Stimulated activated CD8-positive, alpha-beta memory T cell treated with anti-CD3 and anti-CD28 coated beads, Interleukin-2, amount 100 ng/mL, for 48 hours (primary cell): ENCODE results near the gene NR2C2AP.
"Not testable (repeated sequence)": the region's sequence is repeated elsewhere in the genome, so short reads cannot be mapped to it uniquely, and the experiment has no call there.

Experiments
- DNase-seq, 2 donors: peaks; one replicate each; pipeline ENCODE4 v3.0.0-alpha.2; 2020; ENCODE audit warnings: low read depth in 2 of 2

The NR2C2AP gene, protein sequence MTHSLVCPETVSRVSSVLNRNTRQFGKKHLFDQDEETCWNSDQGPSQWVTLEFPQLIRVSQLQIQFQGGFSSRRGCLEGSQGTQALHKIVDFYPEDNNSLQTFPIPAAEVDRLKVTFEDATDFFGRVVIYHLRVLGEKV

DNA sequence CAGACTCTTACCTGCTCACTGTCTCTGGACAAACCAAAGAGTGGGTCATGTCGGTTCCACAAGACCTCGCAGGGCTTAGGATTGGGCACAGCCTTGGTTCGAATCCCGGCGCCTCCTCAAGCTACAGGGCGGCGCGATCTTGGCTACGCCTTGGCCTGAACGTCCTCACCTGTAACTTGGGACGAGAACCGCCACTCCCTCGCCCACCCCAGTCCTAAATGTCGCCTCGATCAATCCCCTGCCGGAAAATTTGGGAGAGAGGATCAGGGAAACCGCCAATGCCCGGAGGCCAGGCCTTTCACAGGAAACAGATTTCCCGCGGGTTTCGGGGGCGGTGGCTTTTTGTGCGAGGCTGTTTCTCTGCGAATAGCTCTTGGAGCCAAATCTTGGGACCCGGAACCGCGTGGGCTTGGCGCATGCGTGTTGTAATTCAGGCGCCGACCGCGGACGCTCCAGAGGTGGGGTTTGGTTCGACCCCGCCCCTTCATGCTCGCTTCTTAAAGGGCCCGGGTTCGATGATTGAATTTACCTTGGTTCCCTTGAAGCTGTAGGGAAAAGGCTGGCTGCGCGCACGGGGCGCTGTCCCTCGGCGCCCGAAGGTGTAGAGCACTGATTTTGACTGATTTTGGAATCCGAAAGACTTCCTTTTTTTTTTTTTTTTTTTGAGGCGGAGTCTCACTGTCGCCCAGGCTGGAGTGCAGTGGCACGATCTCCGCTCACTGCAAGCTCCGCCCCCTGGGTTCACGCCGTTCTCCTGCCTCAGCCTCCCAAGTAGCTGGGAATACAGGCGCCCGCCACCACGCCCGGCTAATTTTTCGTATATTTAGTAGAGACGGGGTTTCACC is at the start of gene NR2C2AP:
Gene NR2C2AP (minus strand): TSS at position 403 of the 845 bp plus-strand sequence. CDS start 354 bp downstream, at position 49.
- DNase-seq, result peak; percentile 85 to 91

DNA sequence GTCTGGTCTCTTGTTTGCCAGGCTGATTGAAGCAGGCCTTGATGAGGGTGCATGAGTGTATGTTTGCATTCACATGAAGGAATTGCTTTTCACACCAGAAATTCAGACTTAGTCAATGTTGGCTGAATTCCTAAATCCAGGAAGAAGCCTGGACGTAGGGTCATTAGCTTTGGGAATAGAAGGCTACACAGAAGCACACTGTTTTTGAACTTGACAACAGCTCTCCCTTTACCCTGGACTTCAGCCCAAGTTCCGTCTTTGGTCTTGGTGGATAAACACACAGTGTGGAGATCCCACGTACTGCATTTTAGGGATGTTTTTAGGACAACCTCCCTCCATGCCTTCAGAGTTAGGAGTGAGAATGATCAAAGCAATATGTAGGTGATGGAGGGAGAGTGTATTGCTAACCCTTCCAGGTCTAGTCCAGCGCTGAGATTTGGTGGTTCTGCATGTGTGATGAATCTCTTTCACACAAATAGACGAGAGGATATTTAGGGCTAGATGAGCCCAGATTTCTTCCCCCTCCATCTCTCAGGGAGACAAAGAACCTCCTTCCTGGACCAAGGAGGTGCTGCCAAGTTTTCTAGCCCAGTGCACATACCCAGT is 47.1 kb upstream of the NR2C2AP start:
- DNase-seq, result no peak

DNA sequence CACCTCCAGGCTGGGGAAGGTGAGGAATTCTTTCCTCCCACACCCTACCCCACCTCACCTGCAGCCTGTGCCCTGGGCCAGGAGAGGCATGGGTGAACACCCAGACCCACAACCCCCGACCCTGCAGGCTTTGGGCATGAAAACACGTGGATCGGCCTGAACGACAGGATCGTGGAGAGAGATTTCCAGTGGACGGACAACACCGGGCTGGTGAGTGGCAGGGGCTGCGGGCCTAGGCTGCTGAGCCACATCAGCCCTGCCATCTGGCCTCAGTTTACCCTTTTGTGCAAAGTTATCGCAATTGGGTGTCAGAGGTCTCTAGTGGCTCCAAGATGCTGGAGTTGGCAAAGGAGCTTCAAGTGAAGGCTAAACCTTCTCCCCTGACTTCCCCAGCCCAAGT is 37.3 kb upstream of the NR2C2AP start:
- no peak for DNase-seq

DNA sequence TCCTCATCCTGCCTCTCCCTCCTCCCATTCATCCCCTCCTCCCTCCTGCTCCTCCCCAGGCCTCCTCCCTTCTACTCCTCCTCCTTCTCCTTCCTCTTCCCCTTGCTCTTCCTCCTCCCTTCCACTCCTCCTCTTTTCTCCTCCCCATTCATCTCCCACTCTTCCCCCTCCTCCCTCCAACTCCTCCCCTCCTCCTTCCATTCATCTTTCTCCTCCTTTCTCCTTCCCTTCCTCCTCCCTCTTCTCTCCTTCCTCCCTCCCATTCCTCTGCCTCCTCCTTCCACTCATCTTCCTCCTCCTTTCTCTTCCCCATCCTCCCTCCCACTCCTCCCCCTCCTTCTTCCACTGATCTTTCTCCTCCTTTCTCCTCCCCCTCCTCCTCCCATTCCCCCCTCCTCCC is 36.5 kb upstream of the NR2C2AP start:
- DNase-seq, result no peak

DNA sequence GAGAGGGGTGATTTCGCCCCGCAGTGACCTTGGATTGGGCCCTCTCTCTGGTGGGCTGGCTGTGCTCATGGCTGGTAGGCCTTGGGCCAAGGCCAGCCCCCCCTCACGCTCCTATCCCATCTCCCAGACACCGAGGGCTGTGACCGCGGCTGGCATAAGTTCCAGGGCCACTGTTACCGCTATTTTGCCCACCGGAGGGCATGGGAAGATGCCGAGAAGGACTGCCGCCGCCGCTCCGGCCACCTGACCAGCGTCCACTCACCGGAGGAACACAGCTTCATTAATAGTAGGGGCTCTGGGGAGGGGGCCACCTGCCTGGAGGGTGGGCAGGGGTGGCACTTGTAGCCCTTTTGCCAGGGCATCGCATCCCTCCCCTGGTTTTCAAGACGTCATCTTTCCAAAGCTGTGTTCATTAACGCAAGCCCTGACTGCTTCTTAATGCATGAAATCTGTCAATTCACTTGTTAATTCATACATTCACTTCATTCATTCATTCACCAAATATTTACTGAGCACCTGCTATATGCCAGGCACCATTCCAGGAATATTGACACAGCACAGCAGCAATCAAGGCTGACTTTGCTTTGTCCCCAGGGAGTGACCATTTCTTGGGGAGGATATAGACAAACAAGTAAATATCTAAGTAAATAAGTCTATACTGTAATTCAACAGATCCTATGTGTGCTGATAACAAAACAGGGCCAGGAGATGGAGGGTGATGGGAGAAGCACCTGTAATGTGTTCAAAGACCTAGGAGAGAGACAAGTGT is 35.1 kb upstream of the NR2C2AP start:
- DNase-seq, result no peak

DNA sequence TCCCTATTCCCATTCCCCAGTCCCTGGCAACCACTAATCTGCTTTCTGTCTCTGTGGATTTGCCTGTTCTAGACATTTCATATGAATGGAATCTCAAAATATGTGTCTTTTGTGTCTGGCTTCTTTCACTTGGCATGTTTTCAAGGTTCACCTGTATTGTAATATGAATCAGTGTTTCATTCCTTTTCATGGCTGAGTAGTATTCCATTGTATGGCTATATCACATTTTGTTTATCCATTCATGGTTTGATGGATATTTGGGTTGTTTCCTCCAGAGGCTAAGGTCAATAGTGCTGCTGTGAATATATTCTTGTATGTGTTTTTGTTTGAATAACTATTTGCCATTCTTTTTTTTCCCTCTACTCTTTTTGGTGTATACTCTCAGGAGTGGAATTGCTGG is 33.0 kb upstream of the NR2C2AP start:
- DNase-seq, result no peak

DNA sequence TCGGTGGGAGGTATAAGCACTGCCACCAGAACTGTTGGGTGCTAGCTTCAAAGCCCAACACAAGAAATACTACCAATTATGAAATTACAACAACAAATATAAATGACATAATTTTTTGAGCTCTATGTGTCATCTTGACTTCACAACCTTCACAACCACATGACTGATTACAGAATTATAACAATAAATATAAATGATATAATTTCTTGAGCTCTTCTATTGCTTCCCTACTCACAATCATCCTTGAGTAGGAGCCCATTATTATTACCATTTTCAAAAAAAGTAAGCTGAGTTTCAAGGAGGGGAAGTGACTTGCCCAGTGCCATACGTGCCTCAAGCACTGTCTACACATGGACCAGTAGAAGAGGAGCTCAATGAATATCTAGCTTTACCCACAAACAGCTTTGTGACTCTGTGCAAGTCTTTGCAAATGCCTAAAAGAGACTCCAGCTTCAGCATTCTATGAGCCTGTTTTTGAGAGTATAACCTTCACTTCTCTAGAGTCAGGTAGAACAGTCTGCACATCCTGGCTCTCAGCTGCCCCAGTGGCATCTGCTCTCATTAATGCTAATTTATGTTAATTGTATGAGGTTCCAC is 31.1 kb upstream of the NR2C2AP start:
- no peak for DNase-seq

DNA sequence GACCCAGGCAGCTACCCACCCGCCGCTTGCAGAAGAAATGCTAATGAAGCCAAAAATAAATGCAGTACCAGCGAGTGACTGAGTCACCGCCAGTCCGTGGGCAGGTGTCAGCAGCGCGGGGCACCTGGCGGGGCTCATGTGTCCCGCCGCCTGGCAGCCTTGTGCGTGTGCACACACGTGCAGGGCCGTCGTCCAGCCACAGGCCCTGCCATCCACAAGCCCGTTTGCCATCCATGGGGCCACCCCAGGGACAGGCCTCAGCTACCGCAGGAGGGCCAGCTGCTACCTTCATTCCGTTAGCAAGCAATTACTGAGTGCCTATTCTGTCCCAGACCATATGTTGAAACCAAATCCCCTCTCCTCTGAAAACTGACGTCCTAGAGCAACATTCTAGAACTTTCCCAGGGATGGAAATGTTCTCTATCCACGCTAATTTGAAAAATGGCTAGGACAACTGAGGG is 29.1 kb upstream of the NR2C2AP start:
- no peak for DNase-seq

DNA sequence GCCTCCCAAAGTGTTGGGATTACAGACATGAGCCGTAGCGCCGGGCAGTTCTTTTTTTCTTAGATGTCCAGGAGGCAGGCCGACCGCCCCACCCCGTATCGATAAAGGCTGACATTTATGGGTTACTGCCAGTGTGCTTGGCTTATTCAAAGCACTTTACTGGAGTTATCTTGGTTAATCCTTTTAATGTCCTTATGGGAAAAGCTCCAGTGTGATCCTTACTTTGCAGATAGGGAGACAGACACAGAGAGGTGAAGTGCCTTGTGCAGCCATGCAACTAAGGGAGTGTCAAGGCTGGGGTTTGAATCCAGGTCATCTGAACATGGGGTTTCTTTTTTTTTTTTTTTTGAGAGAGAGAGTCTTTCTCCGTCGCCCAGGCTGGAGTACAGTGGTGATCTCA is 27.8 kb upstream of the NR2C2AP start:
- no peak for DNase-seq

DNA sequence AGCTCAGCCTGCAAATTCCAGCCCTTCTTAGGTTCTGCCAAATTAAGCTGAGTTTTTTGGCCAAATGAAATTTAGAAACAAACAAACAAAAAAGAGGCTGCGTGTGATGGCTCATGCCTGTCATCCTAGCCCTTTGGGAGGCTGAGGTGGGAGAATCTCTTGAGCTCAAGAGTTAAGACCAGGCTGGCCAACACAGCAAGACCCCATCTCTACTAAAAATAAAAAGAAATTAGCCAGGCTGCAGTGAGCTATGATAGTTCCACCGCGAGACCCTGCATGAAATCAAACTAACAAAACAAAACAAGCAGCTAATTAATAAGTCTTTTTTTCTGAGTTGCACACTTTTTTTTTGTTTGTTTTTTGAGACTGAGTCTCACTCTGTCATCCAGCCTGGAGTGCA is 26.5 kb upstream of the NR2C2AP start:
- DNase-seq, result no peak

DNA sequence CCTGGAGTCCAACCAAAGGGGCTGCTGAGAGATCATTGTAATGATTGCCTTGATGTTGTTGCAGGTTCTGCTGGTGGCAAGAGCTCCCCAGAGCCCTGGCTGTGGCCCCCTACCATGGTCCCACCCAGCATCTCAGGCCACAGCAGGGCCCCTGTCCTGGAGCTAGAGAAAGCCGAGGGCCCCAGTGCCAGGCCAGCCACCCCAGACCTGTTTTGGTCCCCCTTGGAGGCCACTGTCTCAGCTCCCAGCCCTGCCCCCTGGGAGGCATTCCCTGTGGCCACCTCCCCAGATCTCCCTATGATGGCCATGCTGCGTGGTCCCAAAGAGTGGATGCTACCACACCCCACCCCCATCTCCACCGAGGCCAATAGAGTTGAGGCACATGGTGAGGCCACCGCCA is 24.0 kb upstream of the NR2C2AP start:
- DNase-seq, result no peak

DNA sequence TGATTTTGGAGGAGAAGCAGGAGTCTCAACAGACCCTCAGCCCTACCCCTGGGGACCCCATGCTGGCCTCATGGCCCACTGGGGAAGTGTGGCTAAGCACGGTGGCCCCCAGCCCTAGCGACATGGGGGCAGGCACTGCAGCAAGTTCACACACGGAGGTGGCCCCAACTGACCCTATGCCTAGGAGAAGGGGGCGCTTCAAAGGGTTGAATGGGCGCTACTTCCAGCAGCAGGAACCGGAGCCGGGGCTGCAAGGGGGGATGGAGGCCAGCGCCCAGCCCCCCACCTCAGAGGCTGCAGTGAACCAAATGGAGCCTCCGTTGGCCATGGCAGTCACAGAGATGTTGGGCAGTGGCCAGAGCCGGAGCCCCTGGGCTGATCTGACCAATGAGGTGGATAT is 23.4 kb upstream of the NR2C2AP start:
- no peak for DNase-seq

DNA sequence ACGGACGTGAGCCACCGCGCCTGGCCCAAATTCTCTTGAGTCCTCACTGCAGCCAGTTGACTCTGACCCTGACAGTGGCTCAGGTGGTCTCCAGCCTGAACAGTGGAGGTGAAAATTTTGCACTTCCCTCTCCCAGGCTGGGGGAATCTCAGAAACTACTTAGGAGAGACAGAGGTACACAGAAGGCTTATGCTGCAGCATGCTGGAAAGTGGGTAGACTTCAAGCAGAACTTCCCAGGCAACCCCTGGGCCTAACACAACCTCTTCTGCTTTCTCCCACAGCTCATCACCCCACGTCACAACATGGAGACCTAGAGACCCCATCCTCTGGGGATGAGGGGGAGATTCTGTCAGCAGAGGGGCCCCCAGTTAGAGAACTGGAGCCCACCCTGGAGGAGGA is 23.0 kb upstream of the NR2C2AP start:
- no peak for DNase-seq

DNA sequence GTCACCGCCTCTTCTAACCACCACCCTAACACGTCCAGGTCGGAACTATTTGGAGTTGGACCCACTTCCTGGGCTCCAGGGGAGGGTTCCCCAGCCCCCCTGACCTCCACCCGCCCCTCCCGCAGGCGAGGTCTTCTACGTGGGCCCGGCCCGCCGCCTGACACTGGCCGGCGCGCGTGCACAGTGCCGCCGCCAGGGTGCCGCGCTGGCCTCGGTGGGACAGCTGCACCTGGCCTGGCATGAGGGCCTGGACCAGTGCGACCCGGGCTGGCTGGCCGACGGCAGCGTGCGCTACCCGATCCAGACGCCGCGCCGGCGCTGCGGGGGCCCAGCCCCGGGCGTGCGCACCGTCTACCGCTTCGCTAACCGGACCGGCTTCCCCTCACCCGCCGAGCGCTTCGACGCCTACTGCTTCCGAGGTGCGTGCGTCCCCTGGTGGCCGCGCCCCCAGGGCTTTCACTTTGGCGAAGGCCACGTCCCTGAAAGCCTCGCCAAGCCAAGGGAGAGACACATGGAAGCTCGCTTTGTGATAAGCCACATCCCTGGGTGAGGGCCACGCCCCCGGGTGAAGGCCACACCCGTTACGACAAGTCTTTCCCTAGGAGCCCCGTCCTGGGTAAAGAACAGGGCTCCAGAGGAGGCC is 21.8 kb upstream of the NR2C2AP start:
- DNase-seq, result peak; percentile 57 to 59

DNA sequence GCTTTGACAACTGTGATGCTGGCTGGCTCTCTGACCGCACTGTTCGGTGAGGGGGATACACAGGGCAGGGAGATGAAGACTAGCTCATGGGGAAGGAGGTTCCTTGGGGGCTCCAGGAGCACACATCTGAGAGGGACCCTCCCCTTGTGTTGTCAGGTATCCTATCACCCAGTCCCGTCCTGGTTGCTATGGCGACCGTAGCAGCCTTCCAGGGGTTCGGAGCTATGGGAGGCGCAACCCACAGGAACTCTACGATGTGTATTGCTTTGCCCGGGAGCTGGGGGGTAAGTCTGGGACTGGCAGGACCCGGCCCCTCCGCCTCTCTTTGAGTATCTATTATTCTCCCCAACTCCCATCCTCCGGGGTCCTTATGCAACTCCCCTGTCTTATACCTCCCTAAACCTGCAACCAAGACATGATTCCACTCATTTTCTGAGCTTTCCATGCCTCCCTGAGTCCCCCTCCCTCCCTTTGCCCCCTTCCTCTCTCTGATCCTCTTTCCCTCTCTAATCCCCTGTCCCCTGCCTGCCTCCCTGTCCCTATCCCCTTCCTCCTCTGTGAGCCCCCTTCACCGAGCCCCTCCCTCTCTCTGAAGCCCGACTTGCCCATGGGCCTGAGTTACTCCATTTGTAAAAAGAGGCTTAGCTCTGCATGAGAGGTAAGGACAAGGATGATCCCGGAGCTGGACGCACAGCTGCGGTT is 21.1 kb upstream of the NR2C2AP start:
- no peak for DNase-seq

DNA sequence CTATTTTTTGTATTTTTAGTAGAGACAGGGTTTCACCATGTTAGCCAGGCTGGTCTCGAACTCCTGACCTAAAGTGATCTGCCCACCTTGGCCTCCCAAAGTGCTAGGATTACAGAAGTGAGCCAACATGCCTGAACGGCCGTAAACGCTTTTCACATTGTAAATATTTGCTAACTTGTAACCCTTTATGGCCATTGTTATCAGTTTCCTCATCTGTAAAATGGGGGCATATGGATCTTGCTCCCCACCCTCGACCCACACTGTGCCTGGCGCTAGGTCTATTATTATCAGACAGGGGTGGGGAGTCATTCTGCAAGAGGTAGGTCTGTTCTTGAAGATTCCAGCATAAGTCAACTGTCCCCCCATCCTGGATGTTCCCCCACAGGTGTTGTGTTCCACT is 20.4 kb upstream of the NR2C2AP start:
- DNase-seq, result no peak

DNA sequence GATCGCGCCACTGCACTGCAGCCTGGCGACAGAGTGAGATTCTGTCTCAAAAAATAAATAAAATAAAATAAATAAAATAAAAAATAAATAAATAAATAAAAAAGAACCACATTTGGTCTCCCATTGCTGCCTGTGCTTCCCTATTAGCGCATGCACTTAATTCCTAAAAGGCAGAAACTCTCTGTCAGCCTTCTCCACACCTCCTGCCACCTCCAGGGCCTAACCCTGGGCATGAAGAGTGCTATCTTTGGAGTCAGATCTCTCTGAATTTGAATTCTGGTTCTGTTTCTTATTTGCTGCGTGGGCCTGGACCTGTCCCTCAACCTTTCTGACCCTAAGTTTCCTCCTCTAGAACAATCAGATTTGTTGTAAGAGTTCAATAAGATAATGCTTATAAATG is 19.8 kb upstream of the NR2C2AP start:
- no peak for DNase-seq

DNA sequence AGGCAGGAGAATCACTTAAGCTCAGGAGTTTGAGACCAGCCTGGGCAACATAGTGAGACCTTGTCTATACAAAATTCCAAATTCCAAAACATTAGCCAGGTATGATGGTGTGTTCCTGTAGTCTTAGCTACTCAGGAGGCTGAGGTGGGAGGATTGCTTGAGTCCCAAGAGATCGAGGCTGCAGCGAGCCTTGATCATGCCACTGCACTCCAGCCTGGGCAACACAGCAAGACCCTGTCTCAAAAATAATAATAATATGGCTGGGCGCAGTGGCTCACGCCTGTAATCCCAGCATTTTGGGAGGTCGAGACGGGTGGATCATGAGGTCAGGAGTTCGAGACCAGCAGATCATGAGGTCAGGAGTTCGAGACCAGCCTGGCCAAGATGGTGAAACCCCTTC is 17.8 kb upstream of the NR2C2AP start:
- DNase-seq, result not testable (repeated sequence)

DNA sequence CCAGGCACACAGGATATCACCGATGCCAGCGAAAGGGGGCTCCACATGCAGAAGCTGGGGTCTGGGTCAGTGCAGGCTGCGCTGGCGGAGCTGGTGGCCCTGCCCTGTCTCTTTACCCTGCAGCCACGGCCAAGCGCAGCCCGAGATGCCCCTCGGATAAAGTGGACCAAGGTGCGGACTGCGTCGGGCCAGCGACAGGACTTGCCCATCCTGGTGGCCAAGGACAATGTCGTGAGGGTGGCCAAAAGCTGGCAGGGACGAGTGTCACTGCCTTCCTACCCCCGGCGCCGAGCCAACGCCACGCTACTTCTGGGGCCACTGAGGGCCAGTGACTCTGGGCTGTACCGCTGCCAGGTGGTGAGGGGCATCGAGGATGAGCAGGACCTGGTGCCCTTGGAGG is 15.7 kb upstream of the NR2C2AP start:
- no peak for DNase-seq

DNA sequence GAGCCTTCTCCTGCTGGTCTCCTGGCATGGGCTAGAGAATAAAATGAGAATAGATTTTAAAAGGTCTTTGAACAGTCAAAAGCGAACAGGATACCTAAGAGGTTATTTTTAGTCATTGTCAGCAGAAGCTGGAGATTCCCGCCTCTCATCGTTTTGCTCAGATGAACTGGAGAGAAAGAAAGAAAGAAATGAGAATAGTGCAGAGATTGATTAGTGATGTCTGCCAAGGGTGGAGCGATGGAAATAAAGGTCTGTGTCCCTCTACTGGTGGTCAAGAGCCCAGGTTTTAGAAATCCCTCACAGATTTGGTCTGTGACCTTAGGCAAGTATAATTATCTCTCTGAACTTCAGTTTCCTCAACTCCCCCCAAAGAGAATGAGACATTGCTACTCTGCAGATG is 13.9 kb upstream of the NR2C2AP start:
- DNase-seq, result no peak

DNA sequence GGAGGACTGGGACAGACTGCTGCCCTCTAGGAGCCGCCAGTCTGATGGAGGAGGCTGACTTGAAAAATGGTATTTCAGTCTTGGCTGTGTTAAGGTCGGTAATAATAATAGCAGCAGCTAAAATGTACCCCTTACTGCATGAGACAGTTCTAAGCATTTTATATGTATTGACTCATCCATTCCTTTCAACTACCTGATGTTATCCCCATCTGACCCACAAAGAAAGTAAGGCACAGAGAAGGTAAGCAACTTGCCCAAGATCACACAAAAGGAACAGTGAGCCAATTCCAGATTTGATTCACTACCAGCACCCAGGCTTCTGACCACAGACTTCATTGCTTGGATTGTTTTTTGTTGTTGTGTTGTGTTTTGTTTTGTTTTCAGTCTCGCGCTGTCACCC is 12.6 kb upstream of the NR2C2AP start:
- DNase-seq, result no peak
